ENCODE results near the gene PPP6R3. TPM values are rescaled to one million over a fixed set of nuclear protein-coding genes. Genes with fewer than 3 reads are reported as not detected.

The PPP6R3 gene
- total RNA-seq, 1 experiment from 2014 or later = 163 TPM

GRCh38 chr11:68463714-68464113, 3.2 kb downstream of the PPP6R3 start:
- CTCF ChIA-PET = interaction anchor here (0.5 kb wide), 1 partner anchor 377 kb away, joined by 3 read pairs; no protein-coding TSS in a partner anchor
- in situ Hi-C loops (cut with HindIII; ENCODE audit: low pct_unique_long_range_greater_than_20kb, low sequenced_read_pairs) = no loop called here

GRCh38 chr11:68467201-68467834, 6.8 kb downstream of the PPP6R3 start:
- in situ Hi-C loops (cut with HindIII; ENCODE audit: low pct_unique_long_range_greater_than_20kb, low sequenced_read_pairs) = no loop called here
- no TSS peak for BruUV-seq (replicated peaks)
- CTCF ChIA-PET = no interaction called here
- intact Hi-C loops (cut with micrococcal nuclease; ENCODE audit: unreplicated experiment) = no loop called here
- POLR2A ChIA-PET = interaction anchor here (0.6 kb wide), 1 partner anchor 15 kb away, joined by 9 read pairs; no protein-coding TSS in a partner anchor
- peaks cover 48% of the 10 kb centered on the region for H3K4me1 ChIP-seq (ENCODE audit: control insufficient read depth, insufficient read depth, low read length)
- no peak for DNase-seq (ENCODE audit: low read depth, low spot score)
- TF ChIP-seq POLR2AphosphoS5 (IDR thresholded peaks at IDR 0.05; ENCODE audit: low read depth, low read length) (no peak), REST (IDR thresholded peaks at IDR 0.05; ENCODE audit: insufficient read depth in 1 of 2, low read depth in 2 of 2, low read length in 1 of 2) (no peak), CTCF (IDR thresholded peaks at IDR 0.05) (no peak), SIN3A (IDR thresholded peaks at IDR 0.05; ENCODE audit: borderline replicate concordance, insufficient read depth, low read depth, low read length) (no peak), TCF7L2 (IDR thresholded peaks at IDR 0.05; ENCODE audit: low read depth, low read length) (no peak)
- H3K27me3 ChIP-seq (ENCODE audit: control insufficient read depth, insufficient read depth, low read length) = no peaks in the 10 kb centered on the region
- H3K36me3 ChIP-seq (ENCODE audit: control insufficient read depth, insufficient read depth, low read length) = no peaks in the 10 kb centered on the region
- ATAC-seq = no peak
- H3K4me3 ChIP-seq (ENCODE audit: low read depth in 2 of 2, low read length in 2 of 2) = no peak overlapping the region
- H3K9me3 ChIP-seq (ENCODE audit: control insufficient read depth, insufficient read depth, low read depth, low read length) = no peaks in the 10 kb centered on the region
- no peak overlapping the region for H3K27ac ChIP-seq (ENCODE audit: low read length)

More at GRCh38 chr11:68463714-68464113, 3.2 kb downstream of the PPP6R3 start:
- no peak for TF ChIP-seq CTCF (IDR thresholded peaks at IDR 0.05)
- Histone ChIP-seq H3K9me3 (ENCODE audit: control insufficient read depth, insufficient read depth, low read depth, low read length) (no peaks in the 10 kb centered on the region), H3K27me3 (ENCODE audit: control insufficient read depth, insufficient read depth, low read length) (no peaks in the 10 kb centered on the region), H3K4me1 (ENCODE audit: control insufficient read depth, insufficient read depth, low read length) (peaks cover 41% of the 10 kb centered on the region), H3K36me3 (ENCODE audit: control insufficient read depth, insufficient read depth, low read length) (peaks cover 5% of the 10 kb centered on the region; the same call in 1 of the 2 replicates), H3K4me3 (ENCODE audit: low read depth in 2 of 2, low read length in 2 of 2) (no peak overlapping the region), H3K27ac (ENCODE audit: low read length) (no peak overlapping the region)
- POLR2A ChIA-PET = no interaction called here
- ATAC-seq = no peak
- intact Hi-C loops (cut with micrococcal nuclease; ENCODE audit: unreplicated experiment) = no loop called here
- DNase-seq (ENCODE audit: low read depth, low spot score) = no peak
- BruUV-seq (replicated peaks) = no TSS peak

Data from Panc1 (cell line).